ENCODE measurements around the gene PTPRN.

PTPRN gene

DNA sequence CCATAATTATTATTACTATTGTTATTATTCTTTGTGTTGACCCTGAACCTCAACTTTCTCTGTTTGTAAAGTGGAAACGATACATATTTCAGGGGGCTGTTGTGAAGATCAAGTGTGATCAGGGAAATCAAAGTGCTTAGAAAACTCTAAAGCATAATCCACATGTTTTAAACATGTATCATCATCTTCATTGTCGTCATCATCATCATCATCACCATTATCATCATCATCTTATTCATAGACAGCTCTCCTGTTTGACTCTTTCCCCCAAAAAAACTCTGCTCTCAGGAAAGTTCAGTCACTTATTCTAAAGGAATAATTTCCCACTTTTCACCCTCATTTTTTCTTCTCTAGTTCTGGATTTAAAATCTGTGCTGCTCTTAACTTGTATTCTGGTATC lies 5.0 kb downstream of the PTPRN start:
- H3K27ac ChIP-seq = no peak overlapping the region
- TF ChIP-seq, protein P1, sequence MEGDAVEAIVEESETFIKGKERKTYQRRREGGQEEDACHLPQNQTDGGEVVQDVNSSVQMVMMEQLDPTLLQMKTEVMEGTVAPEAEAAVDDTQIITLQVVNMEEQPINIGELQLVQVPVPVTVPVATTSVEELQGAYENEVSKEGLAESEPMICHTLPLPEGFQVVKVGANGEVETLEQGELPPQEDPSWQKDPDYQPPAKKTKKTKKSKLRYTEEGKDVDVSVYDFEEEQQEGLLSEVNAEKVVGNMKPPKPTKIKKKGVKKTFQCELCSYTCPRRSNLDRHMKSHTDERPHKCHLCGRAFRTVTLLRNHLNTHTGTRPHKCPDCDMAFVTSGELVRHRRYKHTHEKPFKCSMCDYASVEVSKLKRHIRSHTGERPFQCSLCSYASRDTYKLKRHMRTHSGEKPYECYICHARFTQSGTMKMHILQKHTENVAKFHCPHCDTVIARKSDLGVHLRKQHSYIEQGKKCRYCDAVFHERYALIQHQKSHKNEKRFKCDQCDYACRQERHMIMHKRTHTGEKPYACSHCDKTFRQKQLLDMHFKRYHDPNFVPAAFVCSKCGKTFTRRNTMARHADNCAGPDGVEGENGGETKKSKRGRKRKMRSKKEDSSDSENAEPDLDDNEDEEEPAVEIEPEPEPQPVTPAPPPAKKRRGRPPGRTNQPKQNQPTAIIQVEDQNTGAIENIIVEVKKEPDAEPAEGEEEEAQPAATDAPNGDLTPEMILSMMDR (IDR thresholded peaks at IDR 0.05) = no peak
- no peak for TF ChIP-seq ZFX (IDR thresholded peaks at IDR 0.05; ENCODE audit: borderline replicate concordance)

DNA sequence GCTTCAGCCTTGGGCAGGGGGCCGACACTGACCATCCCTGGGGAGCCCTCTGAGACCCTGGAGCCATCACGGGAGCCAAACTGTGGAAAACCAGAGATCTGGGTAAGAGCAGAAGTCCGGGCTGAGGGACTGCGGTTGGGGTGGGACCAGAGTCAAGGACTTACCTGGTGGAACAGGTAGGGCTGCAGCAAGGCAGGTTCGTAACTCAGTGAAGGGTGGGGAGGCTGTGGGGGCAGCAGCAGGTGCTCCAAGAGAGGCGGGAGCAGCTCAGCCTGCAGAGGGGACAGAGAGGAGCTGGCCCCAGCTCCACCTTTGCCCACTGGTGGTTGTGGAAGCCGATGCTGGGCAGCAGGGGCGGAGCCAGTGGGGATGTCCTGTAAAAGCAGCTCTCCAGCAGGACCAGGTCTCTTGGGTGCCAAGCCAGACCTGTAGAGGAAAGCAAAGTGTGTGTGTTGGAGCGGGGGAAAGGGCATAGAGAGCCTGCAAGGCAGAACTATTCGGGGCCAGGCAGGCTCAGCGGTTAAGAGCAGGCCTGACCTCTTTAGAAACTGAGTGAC lies 6.7 kb downstream of the PTPRN start:
- H3K27ac ChIP-seq = no peak overlapping the region
- TF ChIP-seq ZFX (IDR thresholded peaks at IDR 0.05; ENCODE audit: borderline replicate concordance) = no peak
- TF ChIP-seq, protein P1 (IDR thresholded peaks at IDR 0.05) = no peak

DNA sequence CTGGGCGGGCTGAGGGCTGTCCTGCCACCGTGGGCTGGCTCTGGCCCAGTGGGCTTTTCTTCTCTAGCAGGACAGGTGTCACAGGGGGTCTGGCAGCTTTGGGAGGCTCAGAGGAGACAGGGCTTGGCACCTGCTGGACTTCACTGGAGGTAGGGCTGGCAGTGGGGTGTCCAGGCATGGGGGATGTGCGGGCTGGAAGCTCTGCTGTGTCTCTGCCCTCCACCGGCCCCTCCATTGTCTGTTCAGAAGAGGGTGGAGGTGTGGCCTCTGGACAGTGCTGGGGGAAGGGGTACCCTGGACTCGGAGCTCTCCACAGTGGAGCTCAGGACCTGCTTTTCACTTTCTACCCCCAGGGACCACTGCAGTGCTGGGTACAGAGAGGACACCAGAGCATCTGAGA lies 9.2 kb downstream of the PTPRN start:
- no peak overlapping the region for H3K27ac ChIP-seq
- TF ChIP-seq, protein P1 (IDR thresholded peaks at IDR 0.05) = no peak
- no peak for TF ChIP-seq ZFX (IDR thresholded peaks at IDR 0.05; ENCODE audit: borderline replicate concordance)

DNA sequence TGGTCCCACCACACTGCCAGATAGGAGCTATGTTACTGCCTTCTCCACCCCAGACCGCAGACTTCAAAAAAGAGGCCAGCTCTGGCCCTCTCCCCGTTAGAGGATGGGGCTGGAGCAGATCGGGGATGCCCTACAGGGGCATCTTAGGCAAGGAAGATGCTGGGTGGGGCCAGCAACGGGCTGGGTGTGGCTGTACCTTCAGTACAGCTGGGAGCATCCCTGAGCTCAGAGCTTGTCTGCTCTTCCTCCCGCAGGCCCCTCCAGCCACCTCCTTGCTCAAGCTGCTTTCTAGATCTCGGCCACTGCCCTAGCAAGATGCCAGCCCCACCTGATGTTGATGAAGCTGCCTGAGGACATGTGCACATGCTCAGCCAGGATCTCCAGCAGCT lies 9.8 kb downstream of the PTPRN start:
- no peak for TF ChIP-seq ZFX (IDR thresholded peaks at IDR 0.05; ENCODE audit: borderline replicate concordance)
- TF ChIP-seq, protein P1 (IDR thresholded peaks at IDR 0.05) = no peak

DNA sequence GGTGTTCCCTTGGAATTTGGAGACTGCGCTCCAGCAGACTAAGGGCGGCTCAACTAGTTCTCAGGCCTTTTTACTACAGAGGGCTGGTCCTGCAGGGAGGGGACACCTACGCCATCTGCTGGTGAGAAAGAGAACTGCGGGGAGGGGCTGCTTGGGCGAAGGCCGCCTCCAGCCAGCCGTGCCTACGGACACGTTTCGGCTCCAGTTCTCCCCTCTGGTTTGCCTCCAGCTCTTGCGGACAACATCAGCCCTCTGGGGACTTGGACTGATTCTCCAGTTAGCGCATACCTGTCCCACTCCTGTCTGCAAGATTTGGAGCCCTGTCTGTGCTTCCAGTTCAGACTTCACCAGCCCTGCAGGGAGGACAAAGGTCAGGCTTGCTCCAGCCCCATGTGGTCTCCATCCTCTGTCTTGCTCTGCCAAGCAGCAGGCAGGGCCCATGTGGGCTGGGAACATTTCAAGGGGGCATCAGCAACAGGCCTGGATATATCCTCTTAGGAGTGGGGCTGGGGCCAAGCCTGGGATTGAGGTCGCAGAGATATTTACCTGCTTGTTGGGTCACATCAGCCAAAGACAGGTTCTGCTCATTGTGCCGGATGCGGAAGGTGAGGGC lies 10.3 kb downstream of the PTPRN start:
- no peak overlapping the region for H3K27ac ChIP-seq
- no peak for TF ChIP-seq ZFX (IDR thresholded peaks at IDR 0.05; ENCODE audit: borderline replicate concordance)
- TF ChIP-seq, protein P1 (IDR thresholded peaks at IDR 0.05) = peak; percentile 98

More for the DNA sequence above, 9.8 kb downstream of the PTPRN start:
- H3K27ac ChIP-seq = no peak overlapping the region

DNA sequence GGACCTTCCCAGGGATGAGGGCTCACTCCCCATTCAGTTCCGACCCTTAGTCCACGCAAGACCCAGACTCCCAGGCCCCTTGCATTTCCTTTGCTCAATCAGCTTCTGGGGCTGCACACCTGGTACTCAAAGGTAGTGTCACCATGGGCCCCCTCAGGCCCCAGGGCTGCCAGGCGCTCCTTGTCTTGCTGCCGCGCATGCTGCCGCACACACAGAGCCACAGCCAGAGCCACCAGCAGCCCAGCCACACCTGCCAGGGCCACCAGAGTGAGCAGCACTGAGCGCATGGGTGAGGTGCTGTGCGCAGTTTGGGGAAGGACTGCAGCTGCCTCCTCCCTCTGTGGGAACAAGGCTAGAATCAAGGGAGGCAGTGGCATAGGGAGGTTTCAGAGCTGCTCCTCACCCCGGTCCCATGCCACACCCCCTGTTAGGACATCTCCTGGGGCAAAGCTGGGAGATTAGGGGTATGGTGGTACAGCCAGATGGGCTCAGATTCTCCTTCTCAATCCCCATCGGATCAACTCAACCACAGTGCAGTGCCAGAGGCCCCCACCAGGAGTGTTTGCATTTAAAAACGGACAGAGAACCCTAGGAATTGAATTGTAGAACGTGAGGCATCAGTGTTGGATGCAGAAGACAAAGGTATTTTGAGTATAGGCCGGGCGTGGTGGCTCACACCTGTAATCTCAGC lies 11.3 kb downstream of the PTPRN start:
- TF ChIP-seq ZFX (IDR thresholded peaks at IDR 0.05; ENCODE audit: borderline replicate concordance) = no peak
- TF ChIP-seq, protein P1 (IDR thresholded peaks at IDR 0.05) = no peak

More for the DNA sequence above, 11.3 kb downstream of the PTPRN start:
- H3K27ac ChIP-seq = no peak overlapping the region
